Hematopoietic multipotent progenitor cell treated with erythropoietin and hydrocortisone succinate and interleukin-3 and kit ligand, for 15 days (in vitro differentiated cells): ENCODE measurements around the gene DLX5.

Experiments used
- DNase-seq: peaks from one replicate; pipeline ENCODE4 v3.0.0-alpha.2; 2015; ENCODE audit warnings: low spot score

The DLX5 gene

GRCh38 chr7:97018126-97018601 is 6.5 kb downstream of the DLX5 start:
- no peak for DNase-seq

- DNase-seq: no peak
Measured at GRCh38 chr7:97017192-97018125, 7.2 kb downstream of the DLX5 start.

- DNase-seq: no peak
Measured at GRCh38 chr7:97016381-97017191, 8.0 kb downstream of the DLX5 start.

- DNase-seq: no peak
Measured at GRCh38 chr7:97015756-97016380, 8.8 kb downstream of the DLX5 start.

- no peak for DNase-seq
Measured at GRCh38 chr7:97015279-97015678, 9.4 kb downstream of the DLX5 start.

- DNase-seq: no peak
Measured at GRCh38 chr7:97014145-97014750, 10.4 kb downstream of the DLX5 start.

- no peak for DNase-seq
Measured at GRCh38 chr7:97013845-97014134, 10.8 kb downstream of the DLX5 start.

GRCh38 chr7:97013134-97013844 is 11.3 kb downstream of the DLX5 start:
- DNase-seq: no peak

GRCh38 chr7:97012365-97013133 is 12.1 kb downstream of the DLX5 start:
- no peak for DNase-seq

- DNase-seq: no peak
Measured at GRCh38 chr7:97011536-97012364, 12.9 kb downstream of the DLX5 start.

GRCh38 chr7:97011104-97011503 is 13.5 kb downstream of the DLX5 start:
- DNase-seq: no peak

GRCh38 chr7:97009753-97010732 is 14.6 kb downstream of the DLX5 start:
- no peak for DNase-seq

- DNase-seq: no peak
Measured at GRCh38 chr7:97008275-97008917, 16.2 kb downstream of the DLX5 start.

- DNase-seq: no peak
Measured at GRCh38 chr7:97007583-97007861, 17.1 kb downstream of the DLX5 start.

GRCh38 chr7:97006816-97007582 is 17.6 kb downstream of the DLX5 start:
- DNase-seq: no peak

- DNase-seq: no peak
Measured at GRCh38 chr7:97006055-97006815, 18.4 kb downstream of the DLX5 start.
